HepG2 (cell line): ENCODE measurements around the gene CD2AP. TPM values are rescaled to one million over a fixed set of nuclear protein-coding genes. Genes with fewer than 3 reads are reported as not detected.

Source experiments
- ATAC-seq: fragments of 200-7000 bp; cut with Tn5 transposase; 3 replicates; pipeline ENCODE4 v1.9.1; 2020; ENCODE audit warnings: mild to moderate bottlenecking, moderate library complexity
- BruUV-seq: library from RNA; stranded (reverse); fragments of 400-500 nt; replicated peaks from 2 replicates; lab custom pipeline; 2021; lab: Mats Ljungman, UMichigan
- CTCF ChIA-PET: fragments of 300-600 bp; formaldehyde crosslinking; extraction: SDS; loops from one replicate; lab custom pipeline; 2021; ENCODE audit warnings: low total read pairs, inconsistent platforms, low intra/inter-chr PET ratio; lab: Yijun Ruan, JAX
- POLR2A ChIA-PET: fragments of 350-600 bp; sonication (Branson Sonifier 250); formaldehyde crosslinking; loops from one replicate; lab custom pipeline; 2020; ENCODE audit warnings: antibody characterized with exemption, inconsistent platforms; lab: Yijun Ruan, JAX
- DNase-seq: peaks from one replicate; pipeline ENCODE4 v3.0.0-alpha.2; 2015; ENCODE audit warnings: low spot score
- FAIRE-seq: peaks from 3 replicates; lab custom pipeline; 2011; peaks lifted over from hg19 to GRCh38; lab: Jason Lieb, UNC
- H2AFZ ChIP-seq: one replicate; pipeline ENCODE4 v1.6.1; 2011; ENCODE audit warnings: low read length, inconsistent platforms
- H3K27ac ChIP-seq: fragments of 300-600 bp; 3 replicates; pipeline ENCODE4 v1.8.0; 2011; ENCODE audit warnings: mixed run types, mild to moderate bottlenecking, mixed read lengths, low read length, inconsistent platforms; ENCODE audit not compliant: insufficient read depth; ENCODE audit errors: extremely low read length
- H3K27me3 ChIP-seq, 2 experiments: fragments of 200-600 bp in 1 of 2; 2 replicates in 1 of 2; 3 replicates in 1 of 2; pipeline versions ENCODE4 v1.6.0 to v1.8.0; 2011; ENCODE audit warnings: low read length in 2 of 2, mild to moderate bottlenecking in 2 of 2, moderate library complexity in 2 of 2, inconsistent platforms in 1 of 2; ENCODE audit not compliant: insufficient read depth in 2 of 2, control insufficient read depth in 1 of 2
- H3K36me3 ChIP-seq, 2 experiments: fragments of 200-600 bp in 1 of 2; replicated peaks in 1 of 2; 2 replicates in 1 of 2; 3 replicates in 1 of 2; pipeline versions ENCODE4 v1.5.1 to v1.8.0; 2011; ENCODE audit warnings: low read length in 2 of 2, inconsistent platforms in 1 of 2; ENCODE audit not compliant: insufficient read depth in 2 of 2, control insufficient read depth in 1 of 2
- H3K4me1 ChIP-seq: 2 replicates; pipeline ENCODE4 v1.5.1; 2012; ENCODE audit warnings: low read length, inconsistent platforms; ENCODE audit not compliant: insufficient read depth
- H3K4me2 ChIP-seq: 2 replicates; pipeline ENCODE4 v1.6.0; 2011; ENCODE audit warnings: low read depth, low read length, inconsistent platforms
- H3K4me3 ChIP-seq, 3 experiments: fragments of 200-600 bp in 1 of 3; sonication (generic), shearing (Covaris generic) in 1 of 3; replicated peaks in 1 of 3; 2 replicates each; pipeline ENCODE4 v1.5.1; 2011 to 2016; ENCODE audit warnings: low read length in 3 of 3, inconsistent platforms in 2 of 3, low read depth in 2 of 3, mild to moderate bottlenecking in 2 of 3, control low read depth in 1 of 3, mixed read lengths in 1 of 3; ENCODE audit not compliant: insufficient read depth in 1 of 3
- H3K79me2 ChIP-seq: one replicate; pipeline ENCODE4 v1.6.1; 2011; ENCODE audit warnings: low read length, inconsistent platforms; ENCODE audit not compliant: insufficient read depth
- H3K9ac ChIP-seq: 2 replicates; pipeline ENCODE4 v1.6.0; 2011; ENCODE audit warnings: mild to moderate bottlenecking, low read depth, low read length, inconsistent platforms; ENCODE audit not compliant: insufficient read depth
- H3K9me3 ChIP-seq: 2 replicates; pipeline ENCODE4 v1.5.1; 2012; ENCODE audit warnings: mild to moderate bottlenecking, low read length
- H4K20me1 ChIP-seq: 2 replicates; pipeline ENCODE4 v1.6.0; 2011; ENCODE audit warnings: inconsistent platforms, mild to moderate bottlenecking, low read length, moderate library complexity; ENCODE audit not compliant: insufficient read depth
- HNRNPK ChIP-seq: fragments of 200-400 bp; formaldehyde crosslinking; IDR thresholded peaks from 2 replicates; pipeline ENCODE4 v1.6.1; 2018; ENCODE audit warnings: low read length, low read depth, moderate library complexity, mild to moderate bottlenecking; ENCODE audit not compliant: poor library complexity, severe bottlenecking
- KAT2B ChIP-seq: fragments of 150-350 bp; IDR thresholded peaks from 2 replicates; pipeline ENCODE4 v1.6.1; 2014; ENCODE audit warnings: low read depth, low read length, borderline replicate concordance
- MAFF ChIP-seq: IDR thresholded peaks from 2 replicates; pipeline ENCODE4 v1.6.1; 2011; ENCODE audit warnings: low read depth, low read length, improper control_type of control experiment
- MAFK ChIP-seq, 2 experiments: IDR thresholded peaks in 1 of 2; conservative IDR thresholded peaks in 1 of 2; 2 replicates each; pipeline ENCODE4 v1.6.1; 2011; ENCODE audit warnings: improper control_type of control experiment in 2 of 2, low read length in 2 of 2
- PCBP2 ChIP-seq: fragments of 200-400 bp; formaldehyde crosslinking; optimal IDR thresholded peaks from 2 replicates; pipeline ENCODE3; 2018; ENCODE audit warnings: low read length, low read depth; ENCODE audit not compliant: poor library complexity, severe bottlenecking
- THAP7 ChIP-seq: sonication (generic); formaldehyde crosslinking; IDR thresholded peaks from 2 replicates; pipeline ENCODE4 v1.8.1; 2023; ENCODE audit warnings: mild to moderate bottlenecking, missing genetic modification reagents
- ZFP37 ChIP-seq: sonication (generic); formaldehyde crosslinking; IDR thresholded peaks from 2 replicates; pipeline ENCODE4 v1.4.0; 2020; ENCODE audit warnings: missing genetic modification reagents, borderline replicate concordance
- ZNF121 ChIP-seq: sonication (generic); formaldehyde crosslinking; IDR thresholded peaks from 2 replicates; pipeline ENCODE4 v1.5.0; 2020; ENCODE audit warnings: mild to moderate bottlenecking, missing genetic modification reagents
- WGBS: methylation state at CpG from one replicate; pipeline ENCODE4 v1.1.6; 2017; ENCODE audit warnings: low lambda C conversion rate; 5-methylcytosine and 5-hydroxymethylcytosine counted together
- in situ Hi-C: cut with HindIII; loops from 2 replicates; pipeline ENCODE4 v1.10.0; 2017; ENCODE audit warnings: low pct_unique_long_range_greater_than_20kb; ENCODE audit not compliant: extremely low pct_ligation_motif_present
- intact Hi-C: fragments of 100-400 bp; cut with micrococcal nuclease; formaldehyde crosslinking; loops from one replicate; pipeline ENCODE4 v1.10.0; 2022; ENCODE audit not compliant: unreplicated experiment
- polyA plus RNA-seq, 8 experiments: library from polyadenylated mRNA; depleted of rRNA in 3 of 8; stranded (reverse) in 7 of 8; unstranded in 1 of 8; fragments of >200 nt; fragmentation: Illumina TruSeq in 4 of 8; extraction: Trizol in 4 of 8; gene quantifications; 2 replicates each; pipeline versions ENCODE4 v1.2.1 to v1.2.3, GENCODE V29; 2011 to 2016; ENCODE audit warnings: low read depth in 4 of 8, missing spikeins in 1 of 8, mixed read lengths in 1 of 8; ENCODE audit not compliant: insufficient read depth in 1 of 8
- total RNA-seq, 5 experiments: library from RNA; depleted of rRNA; stranded (reverse); fragments of >200 nt; fragmentation: Illumina TruSeq; extraction: Trizol; gene quantifications; 2 replicates each; pipeline ENCODE4 v1.2.3, GENCODE V29; 2016; ENCODE audit warnings: low read depth in 1 of 5

CD2AP gene
- total and polyA plus RNA-seq, 2 of the 13 experiments (the other 11 are each of a cell fraction or from before 2014, with no cell fraction given), result 8.6 to 31.9 TPM

GRCh38 chr6:47496935-47497579 lies 19.5 kb downstream of the CD2AP start:
- in situ Hi-C loops (no loop called here), intact Hi-C loops (no loop called here)
- ChIA-PET POLR2A (no interaction called here), CTCF (no interaction called here)
- Histone ChIP-seq H2AFZ (no peak overlapping the region), H3K36me3 (no peaks in the 10 kb centered on the region), H4K20me1 (peaks cover 46% of the 10 kb centered on the region), H3K4me3 (no peak overlapping the region), H3K27ac (no peak overlapping the region), H3K9me3 (no peaks in the 10 kb centered on the region), H3K27me3 (no peaks in the 10 kb centered on the region), H3K4me2 (no peak overlapping the region), H3K79me2 (peaks cover 96% of the 10 kb centered on the region), H3K4me1 (peaks cover 43% of the 10 kb centered on the region), H3K9ac (no peak overlapping the region)
- no TSS peak for BruUV-seq
- WGBS, result 94% methylated on average over 8 of the region's 8 CpGs
- DNase-seq (no peak), ATAC-seq (no peak), FAIRE-seq (no peak)
- peak; percentile 56 for TF ChIP-seq HNRNPK
- no peak for TF ChIP-seq ZFP37 (CRISPR knock-in tag)
- peak; percentile 87 for TF ChIP-seq PCBP2
- no peak for TF ChIP-seq KAT2B
- TF ChIP-seq ZNF121 (CRISPR knock-in tag), result 0 out of 2 replicates have a peak, but pooled peaks have one; percentile 10

GRCh38 chr6:47502920-47503319 lies 25.3 kb downstream of the CD2AP start:
- no TSS peak for BruUV-seq
- FAIRE-seq (no peak), DNase-seq (no peak), ATAC-seq (no peak)
- peaks cover 32% of the 10 kb centered on the region for H3K4me1 ChIP-seq
- peaks cover 0 to 13% of the 10 kb centered on the region in 2 experiments; a peak in 2 of 5 replicates for H3K36me3 ChIP-seq
- no peak overlapping the region for H3K4me3 ChIP-seq
- intact Hi-C loops, result no loop called here
- POLR2A ChIA-PET, result no interaction called here
- H3K9me3 ChIP-seq, result no peaks in the 10 kb centered on the region
- H3K4me2 ChIP-seq, result no peak overlapping the region
- CTCF ChIA-PET, result no interaction called here
- no peaks in the 10 kb centered on the region for H3K27me3 ChIP-seq
- H3K27ac ChIP-seq, result no peak overlapping the region
- no peak overlapping the region for H2AFZ ChIP-seq
- TF ChIP-seq MAFK (conservative IDR thresholded peaks at IDR 0.05 in 1 of 2, IDR thresholded peaks at IDR 0.05 in 1 of 2; ENCODE audit: low read length in 2 of 2) (peak; percentile 91 to 96), MAFF (peak; percentile 90), THAP7 (no peak)
- TF ChIP-seq, all 625 proteins: peak for 2
- Histone ChIP-seq H3K79me2 (peaks cover 58% of the 10 kb centered on the region), H3K9ac (no peak overlapping the region), H4K20me1 (peaks cover 30% of the 10 kb centered on the region)
- 94% methylated on average over 2 of the region's 2 CpGs for WGBS
- in situ Hi-C loops, result no loop called here
